PC-9 (cell line): Measurements from ENCODE around the gene CGGBP1. TPM values are rescaled to one million over a fixed set of nuclear protein-coding genes. Genes with fewer than 3 reads are reported as not detected.
A peak's percentile ranks its signal among the peaks of the same experiment; 100 is the strongest.

Source experiments
- Bru-seq: library from RNA; stranded (reverse); fragments of 400-500 nt; gene quantifications from one replicate; lab custom pipeline; 2021; lab: Mats Ljungman, UMichigan
- BruChase-seq, 2 experiments: library from RNA; stranded (reverse); fragments of 400-500 nt; gene quantifications; one replicate each; lab custom pipeline; 2021; lab: Mats Ljungman, UMichigan
- BruUV-seq: library from RNA; stranded (reverse); fragments of 400-500 nt; replicated peaks from 2 replicates; lab custom pipeline; 2021; lab: Mats Ljungman, UMichigan
- CTCF ChIA-PET: fragments of 300-600 bp; sonication (Branson Sonifier 250); formaldehyde crosslinking; loops from one replicate; lab custom pipeline; 2022; ENCODE audit warnings: antibody characterized with exemption; lab: Charles Lee
- POLR2A ChIA-PET: fragments of 300-600 bp; sonication (Branson Sonifier 250); formaldehyde crosslinking; loops from one replicate; lab custom pipeline; 2022; ENCODE audit warnings: antibody characterized with exemption; ENCODE audit not compliant: unreplicated experiment; lab: Charles Lee
- DNase-seq, 2 experiments: peaks; one replicate each; pipeline versions ENCODE4 v3.0.0 to v3.0.0-alpha.2; 2015 to 2022; ENCODE audit warnings: mixed read lengths in 1 of 2
- H2AFZ ChIP-seq: fragments of 200-600 bp; sonication (generic); 2 replicates; pipeline ENCODE4 v1.8.1; 2017; ENCODE audit warnings: antibody characterized with exemption
- H3F3A ChIP-seq: fragments of 200-600 bp; sonication (generic); 2 replicates; pipeline ENCODE4 v1.8.1; 2017; ENCODE audit warnings: antibody characterized with exemption, mild to moderate bottlenecking, low read depth; ENCODE audit not compliant: insufficient read depth
- H3K27ac ChIP-seq: fragments of 200-600 bp; sonication (generic); 2 replicates; pipeline ENCODE4 v1.6.1; 2016; ENCODE audit warnings: mixed run types
- H3K27me3 ChIP-seq: fragments of 200-600 bp; sonication (generic); 2 replicates; pipeline ENCODE4 v1.6.1; 2016; ENCODE audit warnings: low read depth, mixed run types; ENCODE audit not compliant: insufficient read depth
- H3K36me3 ChIP-seq: fragments of 200-600 bp; sonication (generic); 2 replicates; pipeline ENCODE4 v1.6.1; 2016; ENCODE audit warnings: low read depth, mixed run types
- H3K4me1 ChIP-seq: fragments of 200-600 bp; sonication (generic); replicated peaks from 2 replicates; pipeline ENCODE4 v1.6.1; 2016; ENCODE audit warnings: mixed run types; ENCODE audit not compliant: insufficient read depth
- H3K4me2 ChIP-seq: fragments of 200-600 bp; sonication (generic); 2 replicates; pipeline ENCODE4 v1.6.1; 2017; ENCODE audit warnings: mixed run types
- H3K4me3 ChIP-seq: fragments of 200-600 bp; sonication (generic); 2 replicates; pipeline ENCODE4 v1.6.1; 2016; ENCODE audit warnings: mixed run types
- H3K79me2 ChIP-seq: fragments of 200-600 bp; sonication (generic); 2 replicates; pipeline ENCODE4 v1.6.1; 2017; ENCODE audit warnings: low read depth, mixed run types
- H3K9me2 ChIP-seq: fragments of 200-600 bp; sonication (generic); 2 replicates; pipeline ENCODE4 v1.8.1; 2017; ENCODE audit warnings: mild to moderate bottlenecking; ENCODE audit not compliant: insufficient read depth
- H3K9me3 ChIP-seq: fragments of 200-600 bp; sonication (generic); 2 replicates; pipeline ENCODE4 v1.8.1; 2016; ENCODE audit warnings: low read depth; ENCODE audit not compliant: insufficient read depth
- H4K20me1 ChIP-seq: fragments of 200-600 bp; sonication (generic); 2 replicates; pipeline ENCODE4 v1.8.1; 2017; ENCODE audit not compliant: insufficient read depth
- CTCF ChIP-seq: fragments of 200-600 bp; sonication (generic); conservative IDR thresholded peaks from 2 replicates; pipeline ENCODE4 v1.6.1; 2017; ENCODE audit warnings: mixed run types, antibody characterized with exemption, mild to moderate bottlenecking, moderate library complexity
- EZH2 ChIP-seq: fragments of 200-600 bp; sonication (generic); IDR thresholded peaks from 2 replicates; pipeline ENCODE4 v1.8.0; 2017; ENCODE audit warnings: antibody characterized with exemption, low read depth
- intact Hi-C: fragments of 100-400 bp; cut with micrococcal nuclease; formaldehyde crosslinking; loops from one replicate; pipeline ENCODE4 v1.10.0; 2022; ENCODE audit not compliant: unreplicated experiment
- long read RNA-seq: library from polyadenylated mRNA; stranded (forward); transcript quantifications from one replicate; pipeline ENCODE4 v2.0.0, GENCODE V29; 2022
- total RNA-seq: library from RNA; stranded (reverse); gene quantifications from 2 replicates; pipeline ENCODE4 v1.2.3, GENCODE V29; 2021

CGGBP1 gene
- total RNA-seq = 35.9 and 47.5 TPM in 2 replicates
- percentile 67 among the genes with signal in this experiment for Bru-seq, nascent RNA
- percentile 72 among the genes with signal in this experiment for BruChase-seq, experiment 1, labeled RNA remaining after a 2-hour chase
- percentile 81 among the genes with signal in this experiment for BruChase-seq, experiment 2, labeled RNA remaining after a 6-hour chase
- long read RNA-seq, full-length matches to known transcripts = 67 of 124 reads
- long read RNA-seq, partial matches to known transcripts = 3 of 124 reads
- long read RNA-seq, other reads (novel, unspliced or antisense) = 54 of 124 reads

GRCh38 chr3:88058581-88059379, at the start of gene CGGBP1, which contains the start of gene ZNF654:
CGGBP1 (minus strand) TSS chr3:88059005; CDS start chr3:88055976, 3,029 bp downstream.
ZNF654 (plus strand) TSS chr3:88059255; CDS start chr3:88059320, 65 bp downstream.
- CTCF ChIA-PET = no interaction called here
- H3K4me3 ChIP-seq = peak within 1 kb of the TSS; percentile 89
- peak; percentile 96 to 98 for DNase-seq
- TF ChIP-seq EZH2 (no peak), CTCF (no peak)
- no peaks in the 10 kb centered on the region for H3F3A ChIP-seq
- intact Hi-C loops = loop anchor here (2.0 to 5.0 kb wide), 2 partner anchors 54 to 90 kb away; partner anchors contain the start of gene C3orf38
- peaks cover 13% of the 10 kb centered on the region; the same call in 1 of the 2 replicates for H4K20me1 ChIP-seq
- POLR2A ChIA-PET = interaction anchor here (0.5 to 0.7 kb wide), 4 partner anchors 11 to 1151 kb away, joined by 3 to 7 read pairs (median 3); no protein-coding TSS in a partner anchor
- H3K36me3 ChIP-seq = peaks cover 13% of the 10 kb centered on the region
- H3K9me3 ChIP-seq = no peaks in the 10 kb centered on the region
- H3K79me2 ChIP-seq = peaks cover 67% of the 10 kb centered on the region
- no peaks in the 10 kb centered on the region for H3K9me2 ChIP-seq
- H3K27ac ChIP-seq = peak within 1 kb of the TSS; percentile 60
- H2AFZ ChIP-seq = peak within 1 kb of the TSS; percentile 89
- peak within 1 kb of the TSS; percentile 97 for H3K4me2 ChIP-seq
- no TSS peak for BruUV-seq
- H3K27me3 ChIP-seq = no peaks in the 10 kb centered on the region
- H3K4me1 ChIP-seq = peaks cover 30% of the 10 kb centered on the region

- DNase-seq = no peak
- Histone ChIP-seq H3K4me1 (no peaks in the 10 kb centered on the region), H3K79me2 (no peaks in the 10 kb centered on the region), H3K27ac (no peak overlapping the region), H3K36me3 (no peaks in the 10 kb centered on the region), H3F3A (no peaks in the 10 kb centered on the region), H3K4me3 (no peak overlapping the region), H2AFZ (no peak overlapping the region), H3K9me3 (no peaks in the 10 kb centered on the region), H3K9me2 (no peaks in the 10 kb centered on the region), H4K20me1 (no peaks in the 10 kb centered on the region; the same call in 1 of the 2 replicates), H3K27me3 (no peaks in the 10 kb centered on the region), H3K4me2 (no peak overlapping the region)
- intact Hi-C loops = no loop called here
- POLR2A ChIA-PET = no interaction called here
- BruUV-seq = no TSS peak
- TF ChIP-seq EZH2 = no peak
- no peak for TF ChIP-seq CTCF
- CTCF ChIA-PET = no interaction called here
Observed at GRCh38 chr3:88105325-88105724, 46.5 kb upstream of the CGGBP1 start.

GRCh38 chr3:88101142-88101541, 42.3 kb upstream of the CGGBP1 start:
- H3K36me3 ChIP-seq = peaks cover 6% of the 10 kb centered on the region; the same call in 1 of the 2 replicates
- H3K27ac ChIP-seq = no peak overlapping the region
- no peak for DNase-seq
- no peak for TF ChIP-seq EZH2
- no peaks in the 10 kb centered on the region for H3F3A ChIP-seq
- intact Hi-C loops = no loop called here
- H3K27me3 ChIP-seq = no peaks in the 10 kb centered on the region
- H3K9me2 ChIP-seq = no peaks in the 10 kb centered on the region
- CTCF ChIA-PET = no interaction called here
- H2AFZ ChIP-seq = no peak overlapping the region
- no peak overlapping the region for H3K4me3 ChIP-seq
- no peaks in the 10 kb centered on the region for H3K4me1 ChIP-seq
- no peaks in the 10 kb centered on the region for H3K9me3 ChIP-seq
- POLR2A ChIA-PET = no interaction called here
- BruUV-seq = no TSS peak
- H4K20me1 ChIP-seq = no peaks in the 10 kb centered on the region
- no peak overlapping the region for H3K4me2 ChIP-seq
- H3K79me2 ChIP-seq = no peaks in the 10 kb centered on the region
